ENCODE measurements around the gene CYTH1.

The CYTH1 gene, protein sequence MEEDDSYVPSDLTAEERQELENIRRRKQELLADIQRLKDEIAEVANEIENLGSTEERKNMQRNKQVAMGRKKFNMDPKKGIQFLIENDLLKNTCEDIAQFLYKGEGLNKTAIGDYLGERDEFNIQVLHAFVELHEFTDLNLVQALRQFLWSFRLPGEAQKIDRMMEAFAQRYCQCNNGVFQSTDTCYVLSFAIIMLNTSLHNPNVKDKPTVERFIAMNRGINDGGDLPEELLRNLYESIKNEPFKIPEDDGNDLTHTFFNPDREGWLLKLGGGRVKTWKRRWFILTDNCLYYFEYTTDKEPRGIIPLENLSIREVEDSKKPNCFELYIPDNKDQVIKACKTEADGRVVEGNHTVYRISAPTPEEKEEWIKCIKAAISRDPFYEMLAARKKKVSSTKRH

DNA sequence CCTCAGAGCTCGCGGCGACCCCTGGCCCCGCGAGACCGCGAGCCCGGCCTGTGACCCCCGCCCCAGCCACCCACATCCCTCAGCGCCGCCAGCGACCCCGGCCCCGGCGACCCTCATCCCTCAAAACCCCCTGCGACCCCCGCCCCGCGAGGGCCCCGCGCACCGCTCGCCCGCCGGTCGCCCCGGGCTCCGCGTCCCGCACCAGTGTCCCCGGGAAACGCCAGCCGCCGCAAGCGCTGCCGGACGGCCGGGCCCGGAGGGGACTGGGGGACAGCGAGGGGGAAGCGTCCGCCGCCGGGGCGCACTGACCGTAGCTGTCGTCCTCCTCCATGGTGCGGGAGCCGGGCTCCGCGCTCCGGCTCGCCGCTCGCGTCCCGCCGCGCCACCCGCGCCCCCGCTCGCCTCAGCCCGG is at the start of gene CYTH1:
Gene CYTH1, minus strand, starts transcription at position 381 of the 412 bp plus-strand sequence. Its CDS starts 50 bp downstream, at position 331.
- DNase-seq (ENCODE audit: low read depth in 2 of 2) = no peak

DNA sequence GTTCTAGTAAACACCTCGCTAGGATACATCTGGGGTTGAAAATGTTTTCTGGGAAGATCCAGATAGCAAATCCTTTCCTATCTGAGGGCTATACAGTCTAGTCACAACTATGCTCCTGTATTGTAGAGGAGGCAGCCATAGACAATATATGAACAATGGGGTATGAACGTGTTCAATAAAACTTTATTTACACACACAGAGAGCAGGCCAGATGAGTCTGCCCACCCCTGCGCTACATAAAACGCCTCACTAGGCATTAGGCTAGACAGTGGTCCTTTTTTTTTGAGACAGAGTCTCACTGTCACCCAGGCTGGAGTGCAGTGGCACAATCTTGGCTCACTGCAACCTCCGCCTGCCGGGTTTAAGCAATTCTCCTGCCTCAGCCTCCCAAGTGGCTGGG is 47.4 kb upstream of the CYTH1 start:
- no peak for DNase-seq (ENCODE audit: low read depth in 2 of 2)

DNA sequence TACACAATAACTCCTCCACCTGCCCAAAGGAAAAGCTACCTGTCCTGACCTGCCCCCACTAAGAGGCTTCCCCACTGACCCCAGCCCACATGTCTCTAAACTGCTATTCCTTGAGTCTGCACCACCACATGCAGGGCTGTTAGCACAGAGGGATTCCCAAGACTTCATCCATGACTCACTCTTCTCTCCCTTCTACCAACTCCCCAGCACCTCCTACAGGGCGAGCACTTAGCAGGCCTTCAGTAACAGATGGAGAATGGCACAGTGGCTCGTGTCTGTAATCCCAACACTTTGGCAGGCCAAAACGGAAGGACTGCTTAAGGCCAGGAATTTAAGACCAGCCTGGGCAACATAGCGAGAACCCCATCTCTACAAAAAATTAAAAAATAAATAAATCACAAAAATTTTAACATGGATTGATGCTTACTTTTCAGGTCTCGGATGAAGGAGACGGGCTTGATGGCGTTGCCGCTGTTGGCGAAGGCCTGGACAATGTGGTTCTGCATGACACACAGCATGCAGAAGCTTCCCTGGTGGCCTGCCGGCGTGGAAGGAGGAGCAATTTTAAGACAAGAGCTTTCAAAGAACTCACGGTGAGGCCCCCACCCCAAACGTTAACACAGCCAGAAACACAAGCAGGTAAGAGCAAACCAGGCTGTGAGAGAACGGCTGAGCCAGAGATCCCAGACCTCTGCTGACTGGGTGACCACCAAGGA is 46.6 kb upstream of the CYTH1 start:
- no peak for DNase-seq (ENCODE audit: low read depth in 2 of 2)

DNA sequence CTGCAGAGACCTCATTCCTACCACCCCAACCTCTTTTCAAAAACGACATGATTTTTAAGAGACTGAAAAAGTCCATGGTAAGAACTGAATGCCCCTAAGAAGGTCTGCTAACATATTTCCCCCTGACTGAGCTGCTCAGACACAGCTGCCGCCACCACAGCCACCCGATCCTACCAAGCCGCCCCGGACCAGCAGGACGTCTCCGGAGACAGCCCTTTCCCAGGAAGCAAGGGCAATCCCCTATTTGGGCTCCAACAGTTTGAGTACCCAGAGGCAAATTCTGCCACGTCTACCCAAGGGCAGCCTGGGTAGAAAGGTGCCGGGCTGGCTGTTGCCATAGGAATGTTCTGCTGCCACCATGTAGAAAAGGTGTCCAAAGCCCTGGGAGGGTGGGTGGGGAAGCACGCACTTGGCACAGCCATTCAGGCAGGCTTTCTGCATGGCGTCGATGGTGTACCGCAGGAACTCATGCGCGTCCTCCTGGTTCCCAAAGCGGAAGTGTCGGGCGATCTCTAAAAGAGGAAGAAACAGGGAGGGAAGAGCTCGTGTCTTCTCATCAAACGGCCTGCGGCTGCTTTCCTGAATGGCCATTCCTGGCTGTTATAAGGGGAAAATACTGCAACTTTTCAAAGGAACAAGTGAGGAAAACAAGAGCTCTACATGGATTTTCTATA is 44.9 kb upstream of the CYTH1 start:
- no peak for DNase-seq (ENCODE audit: low read depth in 2 of 2)

DNA sequence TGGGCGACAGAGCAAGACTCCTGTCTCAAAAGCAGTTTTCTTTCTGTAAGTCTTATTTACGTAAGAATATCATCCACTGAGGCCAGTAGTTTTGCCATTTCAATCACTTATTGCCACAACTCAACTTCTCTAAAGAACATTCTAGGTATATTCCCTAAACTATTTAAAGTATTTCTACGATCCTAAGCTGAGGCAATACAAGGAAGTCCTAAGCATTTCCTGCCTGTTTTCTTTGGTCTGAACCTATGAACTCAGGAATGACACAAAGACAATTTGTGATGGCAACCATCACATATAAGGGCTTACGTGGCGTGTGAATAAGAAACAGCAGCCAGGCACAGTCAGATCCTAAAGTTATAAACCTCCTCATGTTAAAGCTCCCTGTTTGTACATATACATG is 44.3 kb upstream of the CYTH1 start:
- DNase-seq (ENCODE audit: low read depth in 2 of 2) = no peak

- DNase-seq (ENCODE audit: low read depth in 2 of 2) = no peak
Measured at GRCh38 chr17:78825696-78826095, 43.6 kb upstream of the CYTH1 start.

DNA sequence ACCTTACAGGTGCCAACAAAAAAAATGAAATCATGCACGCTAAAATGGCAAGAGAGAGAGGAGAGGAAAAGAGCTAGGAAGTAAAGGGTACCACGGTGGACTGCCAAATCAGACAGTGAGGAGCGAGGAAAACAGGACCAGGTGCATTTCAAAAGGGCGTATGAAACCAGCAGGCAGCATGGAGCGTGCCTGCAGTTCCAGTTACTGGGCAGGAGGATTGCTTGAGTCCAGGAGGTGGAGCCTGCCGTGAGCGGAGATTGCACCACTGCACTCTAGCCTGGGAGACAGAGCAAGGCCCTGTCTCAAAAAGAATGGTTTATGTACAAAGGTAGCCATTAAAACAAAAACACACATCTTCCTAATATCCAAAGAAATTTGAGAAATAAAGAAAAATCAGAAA is 42.2 kb upstream of the CYTH1 start:
- no peak for DNase-seq (ENCODE audit: low read depth in 2 of 2)

GRCh38 chr17:78823282-78824046 is 41.4 kb upstream of the CYTH1 start:
- no peak for DNase-seq (ENCODE audit: low read depth in 2 of 2)

DNA sequence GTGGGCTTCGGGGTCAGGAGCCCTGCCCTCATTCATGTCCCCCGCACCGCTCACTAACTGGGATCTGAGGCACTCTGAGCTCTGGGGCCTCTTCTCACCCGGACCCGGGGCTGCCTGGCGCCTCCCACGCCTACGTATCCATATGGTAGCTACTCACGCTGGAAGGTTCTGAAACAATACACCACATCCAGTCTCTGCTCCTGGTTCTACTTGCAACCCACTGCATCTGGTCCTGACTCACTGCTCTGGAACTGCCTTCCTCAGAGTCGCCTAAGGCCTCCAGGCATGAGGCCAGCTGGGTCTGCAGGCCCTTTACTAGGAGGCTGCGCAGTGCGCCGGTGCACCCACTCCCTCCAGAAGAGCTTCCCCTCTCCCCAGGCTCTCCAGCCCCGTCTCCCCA is 40.5 kb upstream of the CYTH1 start:
- no peak for DNase-seq (ENCODE audit: low read depth in 2 of 2)

GRCh38 chr17:78821961-78822360 is 39.9 kb upstream of the CYTH1 start:
- DNase-seq (ENCODE audit: low read depth in 2 of 2) = no peak

DNA sequence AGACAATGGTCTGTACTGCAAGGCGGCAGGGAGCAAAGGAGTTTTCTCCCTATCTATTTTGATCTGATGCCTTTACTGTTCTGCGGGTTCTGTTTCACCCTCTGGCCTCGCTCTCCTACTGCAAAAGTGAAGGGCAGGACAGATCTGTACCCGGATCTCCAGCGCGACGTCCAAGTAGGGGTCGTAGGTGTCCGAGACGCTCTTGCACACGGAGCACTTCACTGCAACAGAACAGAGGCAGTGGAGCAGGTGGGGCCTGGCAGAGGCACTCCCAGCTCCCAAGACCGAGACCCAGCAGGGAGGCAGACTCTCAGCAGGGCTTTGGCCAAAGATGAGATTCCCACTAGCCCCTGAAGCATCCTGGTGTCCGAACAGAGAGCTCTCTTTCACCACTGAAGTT is 38.8 kb upstream of the CYTH1 start:
- no peak for DNase-seq (ENCODE audit: low read depth in 2 of 2)

GRCh38 chr17:78819806-78820792 is 38.0 kb upstream of the CYTH1 start:
- DNase-seq (ENCODE audit: low read depth in 2 of 2) = no peak

DNA sequence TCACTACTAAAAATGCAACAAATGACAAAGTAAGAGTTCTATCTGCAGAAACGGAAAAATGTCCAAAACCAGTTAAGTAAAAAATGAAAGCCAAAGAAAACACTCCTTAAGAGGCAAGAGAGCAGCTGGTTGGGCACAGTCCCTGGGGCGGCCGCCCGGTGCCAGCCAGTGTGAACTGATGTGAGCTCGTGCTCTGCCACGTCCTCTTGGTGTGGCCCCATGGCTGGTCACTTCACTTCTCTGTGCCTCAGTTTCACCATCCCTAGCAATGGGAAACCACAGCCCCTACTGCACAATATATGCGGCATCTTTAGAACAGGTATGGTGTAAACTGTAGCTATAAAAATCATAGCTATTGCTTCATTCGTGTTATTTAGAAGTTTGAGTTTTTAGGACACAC is 37.3 kb upstream of the CYTH1 start:
- DNase-seq (ENCODE audit: low read depth in 2 of 2) = no peak

DNA sequence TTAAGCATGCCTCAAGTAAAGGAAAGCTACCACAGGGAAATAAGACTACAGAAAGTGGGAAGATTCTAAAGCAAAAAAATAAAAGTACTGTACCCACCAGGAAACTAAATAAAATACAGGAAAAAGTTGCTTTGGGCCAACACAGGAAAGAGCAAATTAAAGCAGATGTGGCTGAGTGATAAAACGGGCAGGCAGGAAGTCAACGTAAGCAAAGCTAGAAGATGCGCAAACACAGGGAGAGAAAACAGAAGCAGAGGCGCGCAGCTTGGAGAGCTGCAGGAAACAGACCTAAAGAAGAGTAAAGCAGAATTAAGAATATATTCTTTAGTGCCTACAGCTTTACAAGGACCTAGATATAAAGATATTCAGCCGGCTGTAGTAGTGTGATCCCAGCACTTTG is 36.9 kb upstream of the CYTH1 start:
- DNase-seq (ENCODE audit: low read depth in 2 of 2) = no peak

GRCh38 chr17:78818152-78818846 is 36.2 kb upstream of the CYTH1 start:
- no peak for DNase-seq (ENCODE audit: low read depth in 2 of 2)

- DNase-seq (ENCODE audit: low read depth in 2 of 2) = peak in 1 of 2 donors; percentile 20
Measured at GRCh38 chr17:78817123-78817522, 35.0 kb upstream of the CYTH1 start.

DNA sequence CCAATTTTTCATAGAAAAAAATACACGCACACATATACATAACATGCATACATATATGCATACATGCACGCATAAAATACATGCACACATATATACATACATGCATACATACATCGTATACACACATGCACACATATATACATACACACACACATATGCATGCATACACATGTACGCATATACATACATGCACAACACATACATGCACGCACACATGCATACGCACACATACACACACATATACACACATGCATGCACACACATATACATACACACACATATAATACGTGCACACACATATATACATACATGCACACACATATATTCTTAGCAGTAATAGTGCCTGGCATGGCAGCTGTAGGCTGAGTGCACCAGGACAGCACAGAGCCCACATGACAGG is 33.6 kb upstream of the CYTH1 start:
- no peak for DNase-seq (ENCODE audit: low read depth in 2 of 2)

- DNase-seq (ENCODE audit: low read depth in 2 of 2) = no peak
Measured at GRCh38 chr17:78812855-78813254, 30.8 kb upstream of the CYTH1 start.

DNA sequence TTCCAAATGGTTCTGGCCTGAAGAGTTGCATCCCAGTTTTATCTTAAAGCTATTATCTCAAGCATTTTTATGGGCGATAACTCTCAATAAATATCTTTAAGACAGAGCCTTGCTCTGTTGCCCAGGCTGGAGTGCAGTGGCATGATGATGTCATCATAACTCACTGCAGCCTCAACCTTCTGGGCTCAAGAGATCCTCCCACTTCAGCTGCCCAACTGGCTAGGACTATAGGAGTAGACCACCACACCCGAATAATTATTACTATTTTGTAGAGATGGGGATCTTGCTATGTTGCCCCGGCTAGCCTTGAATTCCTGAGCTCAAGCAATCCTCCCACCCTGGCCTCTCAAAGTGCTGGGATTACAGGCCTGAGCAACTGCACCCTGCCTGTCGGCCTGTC is 26.1 kb upstream of the CYTH1 start:
- no peak for DNase-seq (ENCODE audit: low read depth in 2 of 2)

GRCh38 chr17:78806451-78806850 is 24.4 kb upstream of the CYTH1 start:
- no peak for DNase-seq (ENCODE audit: low read depth in 2 of 2)
